ENCODE measurements around the gene MB.
A peak's percentile ranks its signal among the peaks of the same experiment; 100 is the strongest.
"Not testable (repeated sequence)": the region's sequence is repeated elsewhere in the genome, so short reads cannot be mapped to it uniquely, and the experiment has no call there.

The MB gene

DNA sequence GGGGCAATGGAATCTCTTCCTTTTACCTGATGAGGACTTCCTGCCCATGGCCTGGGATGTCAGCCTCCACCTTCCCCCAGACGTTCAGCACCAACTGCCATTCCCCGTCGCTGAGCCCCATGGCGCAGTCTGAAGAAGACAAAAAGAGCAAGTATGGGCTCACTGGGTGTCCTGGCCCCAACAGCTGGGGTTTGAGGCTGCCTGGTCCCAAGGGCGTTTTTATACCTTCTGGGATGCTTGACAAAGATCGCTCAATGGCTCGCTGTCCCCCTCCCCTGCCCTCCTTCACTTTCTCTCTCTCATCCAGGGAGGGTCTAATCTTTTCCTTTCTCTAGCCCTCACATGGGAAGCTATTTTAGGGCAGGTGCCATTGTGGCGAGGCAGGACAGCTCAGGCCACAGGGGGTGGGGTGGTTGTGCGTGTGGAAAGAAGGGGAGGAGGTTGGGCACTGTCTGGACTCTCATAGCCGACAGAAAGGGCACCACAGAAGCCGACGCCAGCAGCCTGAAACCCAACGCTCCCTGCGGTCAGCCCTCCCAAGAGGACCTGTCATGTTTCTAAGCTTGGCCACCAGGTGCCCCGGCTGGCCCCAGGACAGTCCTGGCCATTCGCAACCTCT, at the start of gene MB:
MB (minus strand) TSS at position 193 of the 619 bp plus-strand sequence; CDS start at position 121, 72 bp downstream.
- DNase-seq (ENCODE audit: low read depth) = no peak

DNA sequence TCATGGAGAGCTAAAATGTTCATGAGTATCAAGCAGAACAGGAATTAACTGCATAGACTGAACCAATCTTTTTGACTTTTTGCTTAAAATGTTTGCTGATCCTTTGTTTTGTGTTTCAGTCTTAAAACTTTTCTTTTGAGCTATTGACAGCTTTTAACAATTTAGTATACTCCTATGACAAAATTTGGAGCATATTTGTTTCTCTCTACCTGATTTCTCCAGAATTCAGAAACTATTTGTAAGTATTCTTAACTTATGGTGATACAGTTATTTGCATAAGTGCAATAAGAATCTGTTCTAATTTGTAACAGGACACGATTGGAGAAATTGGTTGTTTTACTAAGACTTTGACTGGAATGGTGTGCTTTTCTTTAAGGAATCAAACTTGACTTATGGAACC, 49.6 kb upstream of the MB start:
- DNase-seq (ENCODE audit: low read depth) = not testable (repeated sequence)

DNA sequence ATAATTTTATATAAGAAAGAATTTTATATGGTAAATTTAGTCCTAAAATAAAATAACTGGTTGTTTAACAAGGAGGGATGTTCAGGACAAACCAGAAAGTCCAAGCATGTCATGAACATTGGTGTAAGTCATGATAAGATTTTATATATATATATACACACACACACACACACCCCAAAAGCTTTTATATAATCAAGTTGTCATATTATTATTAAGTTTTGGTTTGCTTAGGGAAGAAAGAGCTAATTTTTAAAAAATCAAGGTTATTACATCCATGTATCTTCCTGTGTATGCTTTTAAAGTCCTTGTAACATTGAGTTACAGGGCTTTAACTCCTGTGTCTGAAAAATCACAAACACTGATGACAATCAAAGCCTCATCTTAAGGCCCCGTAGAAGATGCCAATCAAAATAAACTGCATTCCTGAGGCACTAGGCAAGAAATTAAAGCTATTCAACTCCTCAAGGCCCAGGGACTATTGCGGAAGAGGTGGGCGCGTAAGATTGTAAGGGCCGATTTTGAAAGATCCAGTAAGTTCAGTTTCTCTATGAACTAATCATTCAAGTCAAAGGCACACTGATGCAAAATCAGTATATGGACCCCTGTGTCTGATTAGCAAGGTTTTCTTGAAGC, 47.9 kb upstream of the MB start:
- DNase-seq (ENCODE audit: low read depth) = no peak

DNA sequence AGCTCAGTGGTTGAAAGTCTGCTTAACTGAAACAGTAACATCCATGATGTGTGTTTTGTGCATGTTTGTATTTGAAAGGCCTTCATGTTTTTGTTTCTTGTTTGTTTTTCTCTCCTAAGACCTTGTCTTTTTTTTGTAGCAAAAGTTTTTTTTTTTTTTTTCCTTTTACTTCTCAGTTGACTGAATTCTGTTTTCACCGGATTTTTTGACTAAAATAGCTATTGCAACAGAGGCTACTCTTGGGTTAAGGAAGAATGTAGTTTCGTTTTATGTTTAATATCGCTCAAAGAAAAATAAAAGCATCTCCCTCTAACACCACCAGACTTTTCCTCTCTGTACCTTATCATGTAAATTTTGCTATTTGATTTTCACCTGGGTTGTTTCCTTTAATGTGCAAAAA, 46.2 kb upstream of the MB start:
- no peak for DNase-seq (ENCODE audit: low read depth)

DNA sequence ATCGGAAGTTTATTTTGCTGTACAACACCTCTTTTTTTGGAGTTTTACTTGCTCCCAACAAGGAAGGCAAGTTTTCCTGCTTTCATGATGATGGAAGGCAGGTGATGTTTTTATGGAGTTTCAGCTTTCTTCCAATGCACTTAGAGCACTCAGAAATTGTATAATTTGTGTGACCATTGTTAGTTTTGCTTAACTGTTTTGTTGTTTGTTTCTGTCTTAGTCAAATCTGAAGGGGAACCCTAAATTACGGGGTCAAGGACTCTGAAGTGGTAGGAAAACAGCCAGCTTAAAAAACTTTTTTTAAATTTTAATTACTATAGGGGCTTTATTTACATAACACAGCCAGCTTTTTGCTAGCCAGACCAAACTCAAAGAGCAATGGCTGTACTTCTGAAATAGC, 45.8 kb upstream of the MB start:
- no peak for DNase-seq (ENCODE audit: low read depth)

DNA sequence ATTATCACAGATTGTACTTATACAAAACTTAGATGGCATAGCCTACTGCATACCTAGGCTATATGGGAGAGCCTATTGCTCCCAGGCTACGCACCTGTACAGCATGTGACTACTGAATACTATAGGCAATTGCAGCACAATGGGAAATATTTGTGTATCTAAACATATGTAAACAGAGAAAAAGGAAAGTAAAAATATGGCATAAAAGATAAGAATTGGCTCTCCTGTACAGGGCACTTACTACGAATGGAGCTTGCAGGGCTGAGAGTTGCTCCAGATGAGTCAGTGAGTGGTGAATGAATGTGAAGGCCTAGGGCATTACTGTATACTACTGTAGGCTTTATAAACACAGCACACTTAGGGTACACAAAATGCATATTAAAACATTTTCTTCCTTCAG, 44.3 kb upstream of the MB start:
- DNase-seq (ENCODE audit: low read depth) = no peak

DNA sequence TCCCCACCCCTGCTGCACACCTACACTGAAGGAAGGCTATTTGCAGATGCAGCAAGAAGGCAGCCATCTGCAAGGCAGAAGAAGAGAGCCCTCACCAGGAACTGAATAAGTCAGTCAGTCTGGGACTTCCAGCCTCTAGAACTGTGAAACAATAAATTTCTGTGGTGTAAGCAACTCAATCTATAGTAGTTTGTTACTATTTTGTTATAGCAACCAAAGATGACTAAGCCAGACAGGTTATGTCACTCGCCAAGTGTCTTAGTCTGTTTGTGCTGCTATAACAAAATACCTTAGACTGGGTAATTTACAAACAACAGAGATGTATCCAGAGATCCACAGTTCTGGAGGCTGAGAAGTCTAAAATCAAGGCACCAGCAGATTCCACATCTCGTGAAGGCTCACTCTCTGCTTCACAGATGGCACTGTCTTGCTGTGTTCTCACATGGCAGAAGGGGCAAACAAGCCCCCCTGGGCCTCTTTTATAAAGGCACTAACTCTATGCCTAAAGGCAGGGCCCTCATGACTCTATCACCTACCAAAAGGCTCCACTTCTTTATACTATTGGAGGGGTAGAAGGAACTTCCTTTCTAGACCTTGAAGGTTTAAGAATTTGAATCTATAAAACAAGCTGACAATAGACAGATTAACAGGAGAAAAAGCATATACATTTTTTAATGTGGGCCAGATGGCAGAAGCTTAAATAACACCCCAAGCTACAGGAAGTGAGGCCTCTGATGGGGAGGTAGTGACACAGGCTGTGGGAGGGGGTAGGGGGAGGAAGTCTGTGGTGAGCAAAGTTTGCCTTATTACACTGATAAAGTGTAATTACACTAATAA, 43.4 kb upstream of the MB start:
- peak; percentile 44 for DNase-seq (ENCODE audit: low read depth)

DNA sequence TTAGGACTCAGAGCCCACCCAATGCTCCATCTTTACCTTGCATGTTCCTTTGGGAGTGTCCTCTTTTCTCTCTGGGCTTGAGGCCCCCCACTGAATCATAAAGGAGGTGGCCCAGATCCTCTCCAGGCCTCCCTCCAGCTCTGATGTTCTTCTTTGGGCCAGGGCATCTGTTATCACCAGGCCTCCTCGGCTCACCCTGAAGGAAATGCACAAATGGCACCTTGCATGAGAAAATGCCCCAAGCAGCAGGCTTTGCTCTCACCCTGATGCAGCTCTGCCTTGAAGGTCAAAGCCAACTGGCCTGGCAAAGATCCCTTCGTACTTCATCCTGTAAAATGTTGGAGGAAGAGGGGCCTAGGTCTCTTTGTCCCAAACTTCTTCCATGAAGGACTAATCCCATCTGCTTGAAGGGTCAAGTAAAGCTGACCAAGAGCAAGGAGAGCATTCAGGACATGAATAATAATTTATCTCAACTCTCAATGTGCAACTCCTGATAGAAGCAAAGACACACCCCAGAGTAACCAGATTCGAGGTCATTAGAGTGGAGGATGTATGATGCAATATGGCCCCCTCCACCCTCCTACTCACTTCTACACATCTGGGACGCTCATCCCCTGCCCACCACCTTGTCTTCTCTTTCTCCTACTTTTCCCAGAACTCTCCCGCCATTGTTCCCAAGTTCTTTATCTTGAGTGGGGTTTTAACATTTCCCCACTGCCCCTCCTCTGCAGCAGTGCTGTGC, 40.6 kb upstream of the MB start:
- no peak for DNase-seq (ENCODE audit: low read depth)

DNA sequence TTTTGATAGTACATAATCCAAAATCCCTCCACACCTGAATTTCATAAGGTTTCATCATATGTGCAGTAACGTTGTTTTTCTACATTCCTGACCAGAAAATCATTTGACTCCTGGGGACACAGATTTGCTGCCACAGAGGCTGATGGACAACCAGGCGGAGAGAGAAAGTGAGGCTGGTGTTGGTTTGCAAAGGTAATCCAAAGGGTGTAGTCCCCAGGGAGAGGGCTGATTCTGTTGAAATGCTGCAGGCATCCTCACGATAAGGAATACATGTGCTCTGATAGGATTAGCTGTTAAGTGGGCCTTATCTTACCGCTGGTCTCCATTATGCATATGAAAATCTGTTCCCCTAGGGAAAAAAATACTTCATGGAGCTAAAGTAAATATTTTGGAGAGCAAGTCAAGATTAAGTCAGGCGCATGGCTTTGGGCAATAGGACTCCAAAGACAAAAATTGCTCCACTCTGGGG, 39.2 kb upstream of the MB start:
- DNase-seq (ENCODE audit: low read depth) = no peak

DNA sequence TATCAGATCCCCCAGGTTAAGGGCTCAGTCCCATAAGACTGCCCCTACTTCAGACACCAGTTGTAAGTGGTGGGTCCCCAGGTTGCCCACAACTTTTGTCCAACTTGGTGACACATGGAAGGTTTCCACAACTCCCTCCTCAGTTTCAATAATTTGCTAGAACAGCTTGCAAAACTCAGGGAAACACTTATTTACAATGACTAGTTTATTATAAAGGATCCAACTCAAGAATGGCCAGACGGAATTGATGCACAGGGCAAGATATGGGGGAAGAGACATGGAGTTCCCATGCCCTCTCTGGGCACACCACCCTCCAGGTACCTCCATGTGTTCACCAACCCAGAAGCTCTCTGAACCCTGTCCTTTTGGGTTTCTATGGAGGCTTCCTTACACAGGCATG, 36.7 kb upstream of the MB start:
- no peak for DNase-seq (ENCODE audit: low read depth)

DNA sequence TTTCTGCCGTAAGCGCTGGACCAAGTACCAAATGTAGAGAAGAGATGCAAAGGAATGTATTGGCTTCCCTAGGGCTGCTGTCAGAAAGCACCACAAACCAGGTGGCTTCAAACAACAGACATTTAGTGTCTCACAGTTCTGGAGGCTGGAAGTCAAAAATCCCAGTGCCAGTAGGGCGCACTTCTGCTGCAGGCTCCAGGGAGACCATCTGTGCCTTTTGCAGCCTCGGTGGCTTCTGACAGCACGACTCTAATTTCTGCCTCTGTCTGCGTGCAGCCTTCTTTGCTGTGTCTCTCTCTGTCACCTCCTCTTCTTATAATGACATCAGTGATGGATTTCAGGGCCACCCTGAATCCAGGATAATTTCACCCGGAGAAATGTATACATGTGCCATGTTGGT, 34.0 kb upstream of the MB start:
- DNase-seq (ENCODE audit: low read depth) = no peak

DNA sequence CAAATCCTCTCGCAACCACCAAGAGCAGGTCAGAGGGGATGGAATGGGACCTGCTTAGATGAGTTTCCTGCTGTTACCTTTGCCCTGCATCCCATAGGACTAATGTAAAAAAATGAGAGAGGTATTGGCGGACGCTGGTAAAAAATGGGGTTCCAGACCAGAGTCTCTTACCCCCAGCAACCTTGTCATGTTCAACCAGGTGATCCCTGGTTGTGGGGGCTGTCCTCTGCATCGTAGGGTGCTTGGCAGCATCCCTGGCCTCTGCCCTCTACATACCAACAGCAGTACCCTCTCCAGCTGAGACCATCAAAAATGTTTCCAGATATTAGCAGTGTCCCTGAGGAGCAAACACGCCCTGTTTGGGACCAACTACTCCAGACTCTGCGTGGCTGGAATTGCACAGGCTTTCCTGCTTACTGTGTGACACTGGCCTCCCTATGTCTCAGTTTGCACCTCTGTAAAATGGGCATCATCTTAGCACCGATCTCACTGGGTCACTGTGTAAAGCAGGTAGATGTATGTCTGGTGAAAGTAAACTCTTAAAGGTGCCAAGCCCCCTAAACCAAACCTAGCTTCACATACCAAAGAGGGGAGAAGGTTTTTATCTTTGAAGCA, 32.6 kb upstream of the MB start:
- no peak for DNase-seq (ENCODE audit: low read depth)

DNA sequence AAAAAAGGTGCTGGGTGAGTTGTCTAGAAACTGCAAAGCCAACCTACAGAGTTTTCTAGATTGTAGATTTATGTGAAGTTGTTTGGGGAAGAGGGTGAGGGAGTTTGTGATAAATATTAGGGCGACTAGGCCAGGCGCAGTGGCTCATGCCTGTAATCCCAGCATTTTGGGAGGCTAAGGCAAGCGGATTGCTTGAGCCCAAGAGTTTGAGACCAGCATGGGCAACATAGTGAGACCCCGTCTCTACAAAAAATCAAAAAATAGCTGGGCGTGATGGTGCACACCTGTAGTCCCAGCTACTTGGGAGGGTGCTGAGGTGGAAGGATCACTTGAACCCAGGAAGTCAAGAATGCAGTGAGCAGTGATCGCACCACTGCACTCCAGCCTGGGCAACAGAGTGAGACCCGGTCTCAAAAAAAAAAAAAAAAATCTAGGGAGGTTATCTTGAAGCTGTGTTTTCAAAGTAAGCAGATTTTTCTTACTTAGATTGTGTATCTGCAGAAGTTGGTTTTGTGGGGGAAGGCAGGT, 32.0 kb upstream of the MB start:
- no peak for DNase-seq (ENCODE audit: low read depth)

DNA sequence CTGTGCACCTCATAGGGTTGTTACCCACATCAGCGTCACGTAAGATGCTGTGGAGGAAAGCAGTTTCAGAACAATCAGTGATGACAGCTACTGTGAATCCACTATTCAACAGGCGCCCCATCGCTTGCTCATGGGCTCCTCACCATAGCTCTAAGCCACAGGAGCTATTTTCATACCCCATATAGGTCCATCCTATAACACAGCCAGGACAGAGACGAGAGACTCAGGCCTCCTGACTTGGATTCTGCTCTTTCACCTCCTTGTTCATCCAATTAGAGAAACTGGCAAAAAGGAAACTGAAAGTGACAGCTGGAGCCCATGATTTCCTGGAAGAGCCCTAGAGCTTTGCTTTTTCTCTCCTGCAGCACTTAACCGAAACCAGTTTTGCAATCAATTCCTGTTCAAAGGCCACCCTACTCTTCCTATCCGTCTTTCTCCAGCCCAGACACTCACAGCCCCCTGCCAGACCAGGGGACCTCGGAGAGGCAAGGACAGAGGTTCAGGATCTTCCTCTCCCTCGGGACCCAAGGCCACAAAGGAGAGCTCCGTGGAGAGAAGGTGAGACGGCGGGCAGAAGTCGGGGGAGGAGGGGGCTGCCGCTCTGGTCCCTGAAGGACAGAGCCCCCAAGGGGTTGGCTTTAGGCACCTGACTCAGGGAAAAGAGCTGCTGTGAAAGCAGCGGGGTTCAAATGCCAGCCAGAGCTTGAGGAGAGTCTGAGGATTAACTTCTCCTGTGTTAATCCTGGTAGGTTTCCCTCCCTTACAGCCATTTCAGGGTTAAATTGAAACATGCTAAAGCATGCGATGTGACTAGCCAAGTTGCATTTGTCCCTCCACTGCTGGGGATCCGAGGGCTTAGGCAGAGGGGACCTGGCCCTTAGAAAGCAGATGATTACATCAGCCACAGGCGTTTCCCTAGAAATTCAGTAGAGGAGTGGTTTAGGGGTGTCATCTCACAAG, 31.2 kb upstream of the MB start, which contains the start of gene APOL6:
APOL6 (plus strand) TSS at position 381 of the 960 bp plus-strand sequence. CDS start 7,980 bp downstream, outside the sequence.
- peak; percentile 32 for DNase-seq (ENCODE audit: low read depth)

DNA sequence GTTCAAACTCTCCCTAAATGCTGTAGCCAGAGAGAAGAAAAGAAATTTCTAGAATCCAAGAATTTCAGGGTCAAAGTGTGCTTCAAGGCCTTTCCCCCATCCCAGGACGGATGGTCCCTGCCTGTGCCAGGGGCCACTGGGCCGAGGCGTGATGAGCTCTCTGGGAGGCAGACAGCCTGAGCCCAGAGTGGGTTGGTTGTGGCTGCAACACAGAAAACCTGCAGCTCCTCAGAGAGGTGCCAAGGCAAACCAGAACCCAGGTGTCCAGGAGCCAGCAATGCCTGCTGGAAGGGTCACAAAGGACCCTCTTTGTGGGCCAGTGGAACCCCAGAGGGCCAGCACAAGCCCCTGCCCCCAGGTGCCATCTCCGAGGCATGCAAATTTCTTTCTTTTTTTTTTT, 28.5 kb upstream of the MB start:
- no peak for DNase-seq (ENCODE audit: low read depth)

DNA sequence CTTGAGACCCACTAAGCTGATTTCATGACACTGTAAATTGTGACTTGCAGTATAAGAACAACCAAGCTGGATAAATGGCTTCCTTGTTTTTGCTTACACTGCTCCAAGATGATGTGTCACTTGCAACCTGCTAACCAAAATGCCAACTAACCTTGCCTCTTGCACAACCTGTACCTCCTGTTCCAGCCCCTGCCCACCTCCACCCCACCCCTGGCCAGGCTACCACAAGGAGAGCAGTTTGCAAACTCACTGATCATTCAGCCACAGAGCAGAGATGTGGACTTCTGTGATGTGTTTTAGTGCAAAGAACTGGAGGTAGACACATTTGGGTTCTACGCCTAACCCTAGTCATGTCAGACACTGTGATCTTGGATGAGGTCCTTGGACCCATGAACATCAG, 26.9 kb upstream of the MB start:
- no peak for DNase-seq (ENCODE audit: low read depth)

DNA sequence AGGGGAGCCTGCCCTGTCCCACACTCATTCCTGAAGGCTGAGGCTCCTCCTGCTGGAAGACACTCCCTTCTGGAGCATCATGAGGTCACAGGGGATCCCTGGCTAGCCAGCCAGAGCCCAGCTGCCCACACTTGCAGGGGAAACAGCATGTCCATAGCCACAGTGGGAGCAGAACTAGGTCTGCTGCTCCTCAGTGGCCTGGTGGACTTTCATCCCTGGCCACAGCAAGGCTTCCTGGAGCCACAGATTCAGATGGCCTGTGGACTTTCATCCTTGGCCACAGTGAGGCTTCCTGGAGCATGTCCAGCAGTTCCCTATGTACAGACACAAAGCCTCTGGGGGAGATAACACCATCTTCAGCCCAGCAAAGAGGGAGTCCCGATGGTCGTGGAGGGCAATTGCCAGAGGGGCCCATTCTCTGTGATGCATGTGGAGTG, 25.2 kb upstream of the MB start:
- DNase-seq (ENCODE audit: low read depth) = no peak

DNA sequence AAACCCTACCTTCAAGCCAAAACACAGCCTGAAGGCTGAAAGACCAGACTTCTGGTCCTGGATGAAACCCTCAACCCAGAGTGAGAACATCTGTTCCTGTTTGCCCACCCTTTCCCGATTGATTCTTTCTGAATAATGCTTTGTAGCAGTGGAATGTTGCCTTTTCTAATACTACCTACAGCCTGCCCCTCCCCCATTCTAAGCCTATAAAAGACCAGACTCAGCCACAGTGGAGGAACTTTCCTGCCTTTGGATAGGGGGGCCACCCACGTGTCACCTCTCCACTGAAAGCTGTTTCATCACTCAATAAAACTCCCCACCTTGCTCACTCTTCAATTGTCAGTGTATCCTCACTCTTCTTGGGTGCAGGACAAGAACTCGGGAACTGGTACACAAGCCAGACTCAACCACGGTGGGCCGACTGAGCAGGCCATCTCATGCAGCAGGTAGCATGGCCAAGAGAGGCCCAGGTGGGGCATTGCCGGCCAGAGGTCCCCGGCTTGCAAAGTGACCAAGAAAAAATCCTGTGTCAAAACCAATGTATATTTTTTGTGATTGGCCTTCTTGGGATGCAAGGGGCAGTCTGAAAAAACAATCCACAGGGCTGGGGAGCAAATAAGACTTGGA, 24.5 kb upstream of the MB start:
- no peak for DNase-seq (ENCODE audit: low read depth)

DNA sequence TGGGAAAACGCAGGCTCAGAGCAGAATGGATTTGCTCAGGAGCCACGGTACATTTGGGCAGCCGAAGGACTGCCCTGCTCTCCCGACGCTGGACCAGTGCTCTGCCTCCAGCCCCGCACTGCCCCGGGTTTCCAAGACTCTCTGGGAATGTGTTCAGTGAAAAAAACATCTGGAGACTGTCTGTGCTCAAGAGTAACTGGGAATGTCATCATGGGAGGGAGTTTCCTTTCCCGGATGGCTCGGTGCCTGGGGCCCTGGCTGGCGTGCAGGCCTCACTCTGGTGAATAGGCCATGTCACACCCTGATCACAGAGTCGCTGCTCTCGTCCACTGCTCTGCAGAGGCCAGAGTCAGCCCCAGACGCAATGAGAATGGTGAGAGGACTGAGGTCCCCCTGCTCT, 21.3 kb upstream of the MB start:
- DNase-seq (ENCODE audit: low read depth) = no peak

DNA sequence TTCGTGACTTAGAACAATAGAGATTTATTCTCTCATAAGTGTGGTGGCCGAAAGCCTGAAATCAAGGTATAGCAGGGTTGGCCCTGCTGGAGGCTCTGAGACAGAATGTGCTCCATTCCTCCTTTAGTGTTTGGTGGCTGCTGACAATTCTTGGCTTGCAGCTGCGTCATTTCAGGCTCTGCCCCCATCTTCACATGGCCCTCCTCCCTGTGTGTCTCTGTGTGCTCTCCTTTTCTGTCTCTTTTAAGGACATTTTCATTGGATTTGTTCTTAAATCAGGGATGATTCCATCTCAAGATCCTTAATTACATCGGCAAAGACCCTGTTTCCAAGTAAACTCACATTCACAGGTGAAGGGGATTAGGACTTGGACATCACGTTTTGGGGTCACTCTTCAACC, 20.9 kb upstream of the MB start:
- no peak for DNase-seq (ENCODE audit: low read depth)

All from stimulated activated CD8-positive, alpha-beta memory T cell treated with anti-CD3 and anti-CD28 coated beads, Interleukin-12 subunit alpha, Interleukin-12 subunit beta, amount 100 ng/mL, for 1 hour (primary cell).